Mucosa of descending colon (tissue), 3 donors: ENCODE data around the gene ENOX2. TPM values are rescaled to one million over a fixed set of nuclear protein-coding genes. Genes with fewer than 3 reads are reported as not detected.
A peak's percentile ranks its signal among the peaks of the same experiment; 100 is the strongest.
"Not testable (repeated sequence)": the region's sequence is repeated elsewhere in the genome, so short reads cannot be mapped to it uniquely, and the experiment has no call there.

Experiments
- ATAC-seq: fragments of 200-7000 bp; cut with Tn5 transposase; one replicate; pipeline ENCODE4 v1.9.1; 2020; ENCODE audit warnings: mild to moderate bottlenecking, moderate library complexity
- DNase-seq, 3 donors: peaks; one replicate each; pipeline ENCODE4 v3.0.0-alpha.2; 2020
- H3K36me3 ChIP-seq: fragments of 200-600 bp; one replicate; pipeline ENCODE4 v1.8.0; 2021; ENCODE audit warnings: low read depth, mild to moderate bottlenecking
- H3K4me1 ChIP-seq: fragments of 200-600 bp; one replicate; pipeline ENCODE4 v1.8.0; 2021; ENCODE audit warnings: low read depth, mild to moderate bottlenecking
- H3K4me3 ChIP-seq: fragments of 200-600 bp; one replicate; pipeline ENCODE4 v1.8.0; 2021; ENCODE audit warnings: mild to moderate bottlenecking
- H3K9me3 ChIP-seq: fragments of 200-600 bp; one replicate; pipeline ENCODE4 v1.8.0; 2021; ENCODE audit warnings: mild to moderate bottlenecking
- intact Hi-C, 2 donors: fragments of 100-400 bp; cut with DNase I in 1 of 2; cut with micrococcal nuclease in 1 of 2; formaldehyde crosslinking; loops; one replicate each; pipeline versions ENCODE4 v1.11.0 to v1.11.1; 2022; cut with DNase I, micrococcal nuclease
- long read RNA-seq, 2 donors: library from polyadenylated mRNA; unstranded; transcript quantifications; one replicate each; pipeline ENCODE4 v2.0.0, GENCODE V29; 2019 to 2021
- total RNA-seq, 3 donors: library from RNA; stranded (reverse); fragmentation: NEBNext Ultra II Directional in 2 of 3; extraction: Animal tissue kit (Norgen Biotek cat#: 25700) in 2 of 3; gene quantifications; one replicate each; pipeline versions ENCODE4 v1.2.1 to v1.2.4, GENCODE V29; 2021 to 2023
- TF ChIP-seq, protein P1 (sequence below): fragments of 200-600 bp; IDR thresholded peaks from one replicate; pipeline ENCODE4 v1.8.0; 2022; ENCODE audit warnings: antibody characterized with exemption, mild to moderate bottlenecking
- donor health status: DM: no; HTN: no; CAD: no; lungs with moderate emphysema.
- donor health status: DM: no; HTN: no; CAD: no.
- donor health status: DM: no; HTN: yes; CAD: no.

ENOX2 gene, protein sequence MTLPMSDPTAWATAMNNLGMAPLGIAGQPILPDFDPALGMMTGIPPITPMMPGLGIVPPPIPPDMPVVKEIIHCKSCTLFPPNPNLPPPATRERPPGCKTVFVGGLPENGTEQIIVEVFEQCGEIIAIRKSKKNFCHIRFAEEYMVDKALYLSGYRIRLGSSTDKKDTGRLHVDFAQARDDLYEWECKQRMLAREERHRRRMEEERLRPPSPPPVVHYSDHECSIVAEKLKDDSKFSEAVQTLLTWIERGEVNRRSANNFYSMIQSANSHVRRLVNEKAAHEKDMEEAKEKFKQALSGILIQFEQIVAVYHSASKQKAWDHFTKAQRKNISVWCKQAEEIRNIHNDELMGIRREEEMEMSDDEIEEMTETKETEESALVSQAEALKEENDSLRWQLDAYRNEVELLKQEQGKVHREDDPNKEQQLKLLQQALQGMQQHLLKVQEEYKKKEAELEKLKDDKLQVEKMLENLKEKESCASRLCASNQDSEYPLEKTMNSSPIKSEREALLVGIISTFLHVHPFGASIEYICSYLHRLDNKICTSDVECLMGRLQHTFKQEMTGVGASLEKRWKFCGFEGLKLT
- 10 to 100 TPM in 2 of 3 donors, 1 to 10 TPM in 1; 8.2 to 19.9 (median 11.5) TPM for total RNA-seq
- long read RNA-seq, donor 1, full-length matches to known transcripts: 8 of 16 reads
- long read RNA-seq, donor 1, partial matches to known transcripts: 4 of 16 reads
- long read RNA-seq, donor 1, other reads (novel, unspliced or antisense): 4 of 16 reads
- long read RNA-seq, donor 2, partial matches to known transcripts: 8 of 11 reads
- long read RNA-seq, donor 2, other reads (novel, unspliced or antisense): 1 of 11 reads

DNA sequence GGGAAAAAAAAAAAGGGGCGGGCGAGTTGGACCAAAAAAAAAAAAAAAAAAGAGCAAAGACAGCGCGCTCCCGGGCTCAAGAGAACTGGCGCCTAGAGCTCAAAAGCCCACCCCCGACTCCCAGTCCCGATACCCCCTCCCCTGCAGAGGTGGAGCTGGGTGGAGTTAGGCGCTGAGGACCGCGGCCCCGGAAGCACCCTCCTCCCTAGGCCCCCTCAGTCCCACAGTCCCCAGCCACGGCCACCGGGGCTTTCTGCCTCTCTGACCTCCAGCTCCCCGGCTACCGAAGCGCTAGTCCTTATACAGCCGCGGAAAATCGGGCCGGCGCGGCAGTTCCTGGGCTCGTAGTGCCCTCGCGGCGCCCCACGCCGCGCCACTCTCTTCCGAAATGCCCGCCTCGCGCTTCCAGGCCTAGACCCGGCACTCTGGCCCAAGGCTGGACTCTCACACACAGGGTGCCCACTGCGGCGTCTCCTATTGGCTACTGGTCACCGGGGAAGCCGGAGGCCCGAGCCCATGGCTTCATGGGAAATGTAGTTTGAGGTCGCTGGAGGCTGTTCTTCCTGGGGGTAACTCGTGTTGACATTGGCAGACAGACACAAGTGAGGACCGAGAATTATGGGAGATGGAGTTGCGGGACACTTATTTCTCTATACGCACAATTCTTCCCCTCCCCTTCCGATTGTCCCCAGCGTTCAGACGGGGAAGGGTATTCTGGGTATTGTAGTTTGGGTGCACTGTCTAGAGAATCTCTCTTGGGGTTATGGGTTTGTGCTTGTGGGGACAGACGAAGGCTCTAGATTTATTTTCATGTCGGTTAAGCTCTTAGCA is at the start of gene ENOX2:
ENOX2 (minus strand) TSS at position 427 of the 831 bp plus-strand sequence. CDS start 199,993 bp downstream, outside the sequence.
- Histone ChIP-seq H3K4me1 (no peaks in the 10 kb centered on the region), H3K9me3 (no peaks in the 10 kb centered on the region), H3K4me3 (peak within 1 kb of the TSS; percentile 44), H3K36me3 (no peaks in the 10 kb centered on the region)
- TF ChIP-seq, protein P1, sequence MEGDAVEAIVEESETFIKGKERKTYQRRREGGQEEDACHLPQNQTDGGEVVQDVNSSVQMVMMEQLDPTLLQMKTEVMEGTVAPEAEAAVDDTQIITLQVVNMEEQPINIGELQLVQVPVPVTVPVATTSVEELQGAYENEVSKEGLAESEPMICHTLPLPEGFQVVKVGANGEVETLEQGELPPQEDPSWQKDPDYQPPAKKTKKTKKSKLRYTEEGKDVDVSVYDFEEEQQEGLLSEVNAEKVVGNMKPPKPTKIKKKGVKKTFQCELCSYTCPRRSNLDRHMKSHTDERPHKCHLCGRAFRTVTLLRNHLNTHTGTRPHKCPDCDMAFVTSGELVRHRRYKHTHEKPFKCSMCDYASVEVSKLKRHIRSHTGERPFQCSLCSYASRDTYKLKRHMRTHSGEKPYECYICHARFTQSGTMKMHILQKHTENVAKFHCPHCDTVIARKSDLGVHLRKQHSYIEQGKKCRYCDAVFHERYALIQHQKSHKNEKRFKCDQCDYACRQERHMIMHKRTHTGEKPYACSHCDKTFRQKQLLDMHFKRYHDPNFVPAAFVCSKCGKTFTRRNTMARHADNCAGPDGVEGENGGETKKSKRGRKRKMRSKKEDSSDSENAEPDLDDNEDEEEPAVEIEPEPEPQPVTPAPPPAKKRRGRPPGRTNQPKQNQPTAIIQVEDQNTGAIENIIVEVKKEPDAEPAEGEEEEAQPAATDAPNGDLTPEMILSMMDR: no peak
- DNase-seq (peak; percentile 88 to 92 (median 88)), ATAC-seq (peak; percentile 99)
- intact Hi-C loops: no loop called here

DNA sequence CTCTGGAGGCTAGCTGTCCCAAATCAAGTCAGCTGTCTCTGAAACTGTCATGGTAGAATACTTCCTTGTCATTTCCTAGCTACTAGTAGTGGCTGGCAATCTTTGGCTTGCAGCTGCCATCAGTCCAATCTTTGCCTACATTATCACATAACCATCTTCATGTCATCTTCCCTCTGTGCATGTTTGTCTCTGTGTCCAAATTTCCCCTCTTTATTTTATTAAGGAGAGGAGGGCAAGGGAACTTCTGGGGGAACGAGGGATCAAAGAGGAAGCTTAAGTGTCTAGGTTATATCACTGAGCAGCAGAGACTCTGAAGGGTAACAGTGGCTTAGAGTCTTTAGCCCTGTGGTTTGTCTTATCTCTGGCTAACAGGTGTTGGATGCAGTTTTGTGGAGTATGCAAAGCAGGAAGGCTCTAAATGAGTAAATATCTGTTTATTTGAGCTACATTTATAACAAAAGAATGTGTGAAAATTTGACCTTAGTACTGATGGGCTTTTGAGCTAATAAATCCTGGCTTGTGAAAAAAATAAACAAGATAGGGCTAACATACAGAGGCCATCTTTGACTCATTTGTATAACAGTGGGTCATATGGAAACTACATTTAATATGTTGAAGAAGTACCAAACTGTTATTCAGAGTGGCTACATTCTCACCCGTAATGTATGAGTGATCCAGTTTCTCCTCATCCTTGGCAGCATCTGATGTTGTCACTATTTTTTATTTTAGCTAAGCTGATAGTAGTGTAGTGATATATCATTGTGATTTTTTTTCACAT is 49.4 kb upstream of the ENOX2 start:
- no peak for DNase-seq
- TF ChIP-seq, protein P1: no peak
- no peak overlapping the region for H3K4me3 ChIP-seq
- intact Hi-C loops: no loop called here
- H3K9me3 ChIP-seq: no peaks in the 10 kb centered on the region
- no peaks in the 10 kb centered on the region for H3K36me3 ChIP-seq
- no peak for ATAC-seq
- H3K4me1 ChIP-seq: no peaks in the 10 kb centered on the region

DNA sequence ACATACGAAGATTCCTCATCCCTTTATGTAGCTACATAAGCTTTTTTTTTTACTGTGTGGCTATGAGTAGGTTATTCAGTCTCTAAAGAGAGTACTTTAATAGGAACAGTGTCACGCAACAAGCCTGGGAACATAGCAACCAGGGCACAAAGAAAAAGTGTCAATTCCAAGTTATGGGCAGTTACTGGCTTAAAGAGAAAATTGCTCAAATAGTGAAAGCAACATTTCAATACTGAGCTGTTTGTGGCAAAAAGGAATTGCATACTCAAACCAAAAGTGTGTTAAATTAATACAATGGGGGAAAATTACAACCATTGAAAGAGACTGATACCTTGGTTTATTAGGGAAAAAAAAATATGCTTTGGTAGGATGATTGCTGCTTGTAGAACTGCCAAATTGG is 41.2 kb upstream of the ENOX2 start:
- H3K4me3 ChIP-seq: no peak overlapping the region
- H3K4me1 ChIP-seq: no peaks in the 10 kb centered on the region
- H3K9me3 ChIP-seq: no peaks in the 10 kb centered on the region
- TF ChIP-seq, protein P1: no peak
- intact Hi-C loops: no loop called here
- ATAC-seq (no peak), DNase-seq (no peak)
- no peaks in the 10 kb centered on the region for H3K36me3 ChIP-seq

DNA sequence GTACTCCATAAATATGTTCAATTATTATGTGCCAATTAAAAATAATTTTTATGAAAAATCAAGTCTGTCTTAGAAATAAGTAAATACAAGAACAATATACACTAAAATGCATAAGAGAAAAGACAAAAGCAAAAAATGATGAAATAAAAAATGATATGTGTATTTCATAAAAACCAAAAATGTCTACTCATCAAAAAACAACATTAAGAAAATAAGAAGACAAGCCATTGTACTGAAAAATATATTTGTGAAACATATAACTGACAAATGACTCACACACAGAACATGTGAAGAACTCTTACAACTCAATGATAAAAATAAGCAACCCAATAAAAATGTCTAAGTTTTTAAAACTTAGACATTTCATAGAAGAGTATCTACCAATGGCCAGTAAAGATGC is 34.1 kb upstream of the ENOX2 start:
- Histone ChIP-seq H3K9me3 (no peaks in the 10 kb centered on the region), H3K4me3 (no peak overlapping the region), H3K4me1 (no peaks in the 10 kb centered on the region), H3K36me3 (no peaks in the 10 kb centered on the region)
- DNase-seq: no peak
- intact Hi-C loops: no loop called here
- ATAC-seq: no peak
- TF ChIP-seq, protein P1: no peak

DNA sequence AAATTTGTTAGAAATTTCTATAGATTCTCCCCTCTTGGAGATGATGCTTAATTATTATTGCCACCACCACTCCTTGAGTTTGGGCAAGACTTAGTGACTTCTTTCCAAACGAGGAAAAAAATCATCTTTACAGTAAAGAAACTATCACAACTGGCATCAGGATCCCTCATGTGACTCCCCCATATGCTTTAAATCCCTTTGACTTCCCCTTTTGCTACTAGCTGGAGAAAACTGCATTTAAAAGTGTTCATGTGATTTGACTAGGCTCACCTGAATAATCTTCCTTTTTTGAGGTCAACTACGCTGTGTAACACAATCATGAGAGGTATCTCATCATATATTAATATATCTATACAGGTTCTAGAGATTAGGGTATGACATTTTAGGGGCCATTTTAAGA is 30.3 kb upstream of the ENOX2 start:
- ATAC-seq (no peak), DNase-seq (no peak)
- H3K4me3 ChIP-seq: no peak overlapping the region
- no peaks in the 10 kb centered on the region for H3K36me3 ChIP-seq
- no peaks in the 10 kb centered on the region for H3K4me1 ChIP-seq
- TF ChIP-seq, protein P1: no peak
- intact Hi-C loops: no loop called here
- no peaks in the 10 kb centered on the region for H3K9me3 ChIP-seq

DNA sequence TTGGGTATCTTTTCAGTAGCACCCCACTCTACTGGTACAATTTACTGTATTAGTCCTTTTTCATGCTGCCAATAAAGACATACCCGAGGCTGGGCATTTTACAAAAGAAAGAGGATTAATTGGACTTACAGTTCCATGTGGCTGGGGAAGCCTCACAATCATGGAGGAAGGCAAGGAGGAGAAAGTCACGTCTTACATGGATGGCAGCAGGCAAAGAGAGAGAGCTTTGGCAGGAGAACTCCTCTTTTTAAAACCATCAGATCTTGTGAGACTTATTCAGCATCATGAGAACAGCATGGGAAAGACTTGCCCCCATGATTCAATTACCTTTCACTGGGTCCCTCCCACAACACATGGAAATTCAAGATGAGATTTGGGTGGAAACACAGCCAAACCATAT is 17.4 kb upstream of the ENOX2 start:
- ATAC-seq, DNase-seq, intact Hi-C loops, H3K9me3 ChIP-seq, H3K36me3 ChIP-seq, H3K4me1 ChIP-seq, H3K4me3 ChIP-seq: not testable (repeated sequence)

DNA sequence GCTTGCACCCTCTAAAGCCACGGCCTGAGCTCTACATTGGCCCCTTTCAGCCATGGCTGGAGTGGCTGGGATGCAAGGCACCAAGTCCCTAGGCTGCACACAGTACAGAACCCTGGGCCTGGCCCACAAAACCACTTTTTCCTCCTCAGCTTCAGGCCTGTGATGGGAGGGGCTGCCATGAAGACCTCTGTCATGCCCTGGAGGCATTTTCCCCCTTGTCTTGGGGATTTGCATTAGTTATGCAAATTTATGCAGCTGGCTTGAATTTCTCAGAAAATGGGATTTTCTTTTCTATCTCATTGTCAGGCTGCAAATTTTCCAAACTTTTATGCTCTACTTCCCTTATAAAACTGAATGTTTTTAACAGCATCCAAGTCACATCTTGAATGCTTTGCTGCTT is 16.7 kb upstream of the ENOX2 start:
- H3K36me3 ChIP-seq, H3K9me3 ChIP-seq, H3K4me1 ChIP-seq, H3K4me3 ChIP-seq, ATAC-seq, DNase-seq: not testable (repeated sequence)
- intact Hi-C loops: loop anchor here (5.0 kb wide), 1 partner anchor 382 kb away; no protein-coding TSS in a partner anchor
